GOT3 (cell line): ENCODE data around the gene MOCOS.
"Not testable (repeated sequence)": the region's sequence is repeated elsewhere in the genome, so short reads cannot be mapped to it uniquely, and the experiment has no call there.

ENCODE experiments used
- DNase-seq: peaks from one replicate; lab custom pipeline; 2025; ENCODE audit warnings: mixed read lengths; lab: John Stamatoyannopoulos, UW

MOCOS gene

DNA sequence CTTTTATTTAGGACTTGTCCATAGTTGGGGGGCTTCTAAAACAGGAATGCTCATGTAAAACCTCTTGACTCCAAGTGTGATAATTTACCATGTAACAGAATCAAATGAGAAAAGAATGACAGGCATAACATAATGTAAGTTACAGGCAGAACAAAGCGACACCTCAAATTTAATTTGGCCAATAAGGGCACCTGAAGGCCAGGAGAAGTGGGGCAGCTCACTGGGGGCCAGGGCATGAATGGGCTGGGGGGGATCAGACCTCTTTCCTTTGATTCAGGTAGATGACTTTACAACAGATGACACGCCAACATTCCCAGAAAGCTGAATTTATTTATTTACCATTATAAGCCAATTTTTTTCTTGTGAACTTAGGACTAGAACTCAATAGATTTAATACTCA is 14.5 kb downstream of the MOCOS start:
- DNase-seq, result no peak

DNA sequence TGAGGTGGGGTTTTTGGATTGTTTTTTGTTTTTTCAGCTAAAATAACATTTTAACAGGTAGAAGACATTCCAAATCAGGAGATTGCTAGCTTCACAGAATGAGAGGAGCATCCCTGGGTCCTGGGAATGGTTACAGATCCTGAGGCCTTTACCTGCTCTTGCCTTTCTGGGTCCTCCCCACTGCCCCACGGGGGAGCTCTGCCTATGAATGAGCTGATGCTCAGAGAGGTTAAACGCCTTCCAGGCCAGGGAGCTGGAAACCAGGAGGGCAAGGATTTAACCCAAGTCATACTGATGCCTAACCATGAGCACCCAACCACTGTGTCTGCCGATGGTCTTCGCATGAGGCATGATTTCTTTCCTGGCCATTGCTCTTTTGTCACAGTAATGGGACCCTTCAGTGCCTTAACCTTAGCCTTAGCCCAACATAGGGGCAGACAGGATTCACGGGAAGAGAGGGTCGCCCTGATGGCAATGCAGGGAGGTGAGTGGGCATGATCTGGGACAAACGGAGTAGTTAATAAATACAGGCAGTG is 16.1 kb downstream of the MOCOS start:
- no peak for DNase-seq

DNA sequence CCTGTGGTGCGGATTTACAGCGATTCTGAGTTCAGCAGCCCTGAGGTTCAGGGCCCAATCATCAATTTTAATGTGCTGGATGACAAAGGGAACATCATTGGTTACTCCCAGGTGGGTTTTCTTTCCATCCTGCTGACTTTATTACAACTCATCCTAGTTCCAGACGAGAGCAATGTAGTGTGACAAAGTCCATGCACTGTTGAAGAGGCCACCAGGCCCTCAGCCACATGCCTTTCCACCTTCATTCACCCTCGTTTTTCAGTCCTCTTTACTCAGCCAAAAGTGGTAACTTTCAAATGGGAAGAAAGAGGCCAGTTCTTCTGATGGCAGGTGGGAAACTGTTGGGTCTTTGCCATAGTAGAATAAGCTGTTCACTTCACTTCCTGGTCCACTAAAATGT is 17.9 kb downstream of the MOCOS start:
- DNase-seq, result no peak

DNA sequence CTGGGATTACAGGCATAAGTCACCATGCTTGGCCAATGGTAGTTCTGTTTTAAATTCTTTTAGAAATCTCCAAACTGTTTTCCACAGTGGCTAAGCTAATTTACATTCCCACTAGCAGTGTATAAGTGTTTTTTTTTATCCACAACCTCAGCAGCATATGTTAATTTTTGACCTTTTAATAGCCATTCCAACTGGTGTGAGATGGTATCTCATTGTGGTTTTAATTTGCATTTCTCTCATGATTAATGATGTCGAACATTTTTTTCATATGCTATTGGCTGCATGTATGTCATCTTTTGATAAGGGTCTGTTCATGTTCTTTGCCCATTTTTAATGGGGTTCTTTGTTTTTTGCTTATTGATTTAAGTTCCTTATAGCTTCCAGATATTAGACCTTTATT is 20.0 kb downstream of the MOCOS start:
- no peak for DNase-seq

DNA sequence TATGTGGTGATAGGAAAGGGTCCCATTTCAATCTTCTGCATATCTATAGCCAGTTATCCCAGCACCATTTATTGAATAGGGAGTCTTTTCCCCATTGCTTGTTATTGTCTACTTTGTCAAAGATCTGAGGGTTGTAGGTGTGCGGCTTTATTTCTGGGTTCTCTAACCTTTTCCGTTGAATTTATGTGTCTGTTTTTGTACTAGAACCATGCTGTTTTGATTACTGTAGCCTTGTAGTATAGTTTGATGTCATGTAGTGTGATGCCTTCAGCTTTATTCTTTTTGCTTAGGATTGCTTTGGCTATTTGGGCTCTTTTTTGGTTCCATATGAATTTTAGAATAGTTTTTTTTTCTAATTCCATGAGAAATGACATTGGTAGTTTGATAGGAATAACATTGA is 20.7 kb downstream of the MOCOS start:
- not testable (repeated sequence) for DNase-seq

DNA sequence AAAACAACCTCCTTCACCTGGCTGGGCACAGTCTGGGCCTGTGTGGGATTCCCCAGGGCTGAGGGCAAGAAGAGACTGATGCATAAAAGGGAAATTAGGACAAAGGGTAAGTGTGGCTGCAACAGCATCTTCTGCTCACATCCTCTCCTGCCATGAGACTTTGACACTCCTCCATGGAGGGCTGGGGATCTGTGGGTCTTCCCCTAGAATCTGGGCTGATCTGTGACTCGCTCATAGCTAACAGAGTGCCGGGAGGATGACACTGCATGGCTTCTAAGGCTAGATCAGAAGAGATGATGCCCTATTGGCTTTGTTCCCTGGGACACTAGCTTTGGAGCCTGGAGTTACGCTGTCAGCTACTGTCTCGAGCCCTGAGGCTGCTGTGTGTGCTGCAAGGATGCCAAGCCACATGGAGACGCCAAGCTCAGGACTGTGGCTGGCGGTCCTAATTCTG is 24.3 kb downstream of the MOCOS start:
- DNase-seq, result no peak

DNA sequence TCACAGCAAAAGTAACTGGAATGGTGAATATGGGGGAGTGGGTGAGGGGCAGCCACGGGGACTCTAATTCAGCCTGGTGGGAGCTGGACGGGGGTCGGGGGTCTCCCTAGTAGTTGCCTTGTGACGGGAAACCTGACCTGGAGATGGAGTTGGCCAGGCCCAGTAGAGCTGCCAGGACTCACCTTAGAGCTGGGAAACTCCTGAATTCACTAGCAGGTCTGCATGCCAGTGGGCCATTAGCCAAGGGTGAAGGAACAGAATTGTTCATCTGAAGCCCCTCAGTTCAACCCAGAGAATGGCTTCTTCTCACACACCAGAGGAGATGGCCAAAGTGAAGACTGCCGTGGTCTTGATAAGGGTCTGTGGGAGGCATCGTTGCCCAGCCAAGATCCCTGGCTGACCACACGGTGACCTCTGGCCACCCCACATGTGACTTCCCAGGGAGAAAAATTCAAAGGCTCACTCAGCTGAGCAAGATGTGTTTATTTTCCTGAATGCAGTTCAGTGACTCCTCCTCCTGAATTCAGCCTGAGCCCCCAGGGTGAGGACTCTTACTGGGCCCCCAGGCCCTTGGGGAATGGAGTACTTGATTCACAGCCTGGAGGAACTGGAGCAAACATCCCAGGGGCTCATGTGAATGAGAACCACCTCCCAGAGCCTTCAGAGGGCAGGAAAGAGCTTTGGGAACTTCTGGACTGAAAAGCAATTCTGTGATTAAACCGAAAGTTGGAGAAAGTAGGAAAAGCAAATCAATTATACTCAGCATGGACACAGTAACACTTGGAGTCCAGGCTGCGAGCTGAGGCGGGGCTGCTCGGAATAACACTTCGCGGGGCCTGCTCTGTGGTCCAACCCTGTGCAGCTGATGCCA is 25.2 kb downstream of the MOCOS start:
- no peak for DNase-seq

DNA sequence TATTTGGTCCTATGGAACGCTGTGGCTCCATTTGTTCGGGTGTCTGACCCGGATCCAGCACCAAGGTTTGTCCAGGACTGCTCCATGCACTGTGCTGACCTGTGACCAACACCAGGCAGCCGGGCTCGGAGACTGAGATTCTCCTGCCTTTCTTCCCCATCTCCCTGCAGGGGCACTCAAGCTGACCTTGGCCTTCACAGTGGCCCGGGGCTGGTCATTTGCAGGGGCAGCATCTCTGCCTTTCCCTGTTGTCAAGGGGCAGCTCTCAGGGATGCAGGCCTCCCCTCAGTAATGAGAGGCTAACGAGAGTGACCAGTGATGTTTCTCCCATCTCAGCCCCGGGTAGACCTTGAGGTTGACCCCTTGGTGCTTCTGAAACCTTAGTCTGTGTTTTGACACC is 27.5 kb downstream of the MOCOS start:
- DNase-seq, result no peak

DNA sequence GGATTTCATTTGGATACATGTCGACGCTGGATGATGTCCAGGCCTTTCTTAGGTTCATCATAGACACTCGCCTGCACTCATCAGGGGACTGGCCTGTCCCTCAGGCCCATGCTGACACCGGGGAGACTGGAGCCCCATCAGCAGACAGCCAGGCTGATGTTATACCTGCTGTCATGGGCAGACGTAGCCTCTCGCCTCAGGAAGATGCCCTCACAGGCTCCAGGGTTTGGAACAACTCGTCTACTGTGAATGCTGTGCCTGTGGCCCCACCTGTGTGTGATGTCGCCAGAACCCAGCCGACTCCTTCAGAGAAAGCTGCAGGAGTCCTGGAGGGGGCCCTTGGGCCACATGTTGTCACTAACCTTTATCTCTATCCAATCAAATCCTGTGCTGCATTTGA is 28.3 kb downstream of the MOCOS start:
- no peak for DNase-seq

DNA sequence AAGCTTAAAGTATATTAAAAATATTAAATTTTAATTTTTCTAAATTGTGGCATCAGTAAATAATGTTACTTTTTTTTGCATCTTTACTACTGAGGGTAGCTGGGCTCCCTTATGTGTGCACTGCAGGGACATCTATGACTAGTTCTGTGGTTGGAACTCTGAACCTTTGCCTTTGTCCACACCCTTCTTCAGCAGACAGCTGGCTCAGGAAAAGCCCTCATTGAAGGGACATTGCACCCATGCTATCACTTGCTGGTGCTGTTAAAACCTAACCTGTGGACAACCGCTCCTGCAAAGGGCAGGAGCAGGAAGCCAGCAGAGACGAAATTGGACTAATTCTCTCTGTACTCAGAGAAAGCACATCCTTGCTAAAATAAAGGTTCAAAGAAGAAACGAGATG is 30.1 kb downstream of the MOCOS start:
- DNase-seq, result no peak

DNA sequence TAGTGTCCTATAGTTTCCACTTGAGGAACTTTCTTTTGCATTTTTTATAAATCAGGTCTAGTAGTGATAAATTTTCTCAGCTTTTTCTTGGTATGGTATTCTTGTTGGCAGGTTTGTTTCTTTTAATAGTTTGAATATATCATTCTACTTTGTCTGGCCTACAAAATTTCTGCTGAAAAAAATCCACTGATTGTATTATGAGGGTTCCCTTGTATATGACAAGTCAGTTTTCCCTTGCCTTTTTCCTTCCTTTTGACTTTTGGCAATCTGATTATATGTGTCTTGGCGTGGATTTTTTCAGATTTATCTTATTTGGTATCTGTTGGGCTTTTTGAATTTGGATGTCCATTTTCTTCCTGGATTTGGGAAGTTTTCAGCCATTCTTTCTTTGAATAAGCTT is 41.9 kb downstream of the MOCOS start:
- no peak for DNase-seq

DNA sequence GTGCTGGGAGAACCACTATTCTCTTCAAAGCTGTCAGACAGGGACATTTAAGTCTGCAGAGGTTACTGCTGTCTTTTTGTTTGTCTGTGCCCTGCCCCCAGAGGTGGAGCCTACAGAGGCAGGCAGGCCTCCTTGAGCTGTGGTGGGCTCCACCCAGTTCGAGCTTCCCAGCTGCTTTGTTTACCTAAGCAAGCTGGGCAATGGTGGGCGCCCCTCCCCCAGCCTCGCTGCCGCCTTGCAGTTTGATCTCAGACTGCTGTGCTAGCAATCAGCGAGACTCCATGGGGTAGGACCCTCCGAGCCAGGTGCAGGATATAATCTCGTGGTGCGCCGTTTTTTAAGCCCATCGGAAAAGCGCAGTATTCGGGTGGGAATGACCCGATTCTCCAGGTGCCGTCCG is 53.2 kb downstream of the MOCOS start:
- not testable (repeated sequence) for DNase-seq

DNA sequence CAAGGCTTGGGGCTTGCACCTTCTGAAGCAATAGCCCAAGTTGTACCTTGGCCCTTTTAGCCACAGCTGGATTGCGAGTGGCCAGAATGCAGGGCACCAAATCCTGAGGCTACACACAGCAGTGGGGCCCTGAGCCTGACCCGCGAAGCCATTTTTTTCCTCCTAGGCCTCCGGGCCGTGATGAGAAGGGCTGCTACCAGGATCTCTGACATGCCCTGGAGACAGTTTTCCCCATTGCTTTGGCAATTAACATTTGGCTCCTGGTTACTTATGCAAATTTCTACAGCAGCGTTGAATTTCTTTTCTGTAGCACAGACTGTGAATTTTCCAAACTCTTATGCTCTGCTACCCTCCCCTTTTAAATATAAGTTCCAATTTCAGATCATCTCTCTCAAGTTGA is 54.5 kb downstream of the MOCOS start:
- DNase-seq, result no peak

DNA sequence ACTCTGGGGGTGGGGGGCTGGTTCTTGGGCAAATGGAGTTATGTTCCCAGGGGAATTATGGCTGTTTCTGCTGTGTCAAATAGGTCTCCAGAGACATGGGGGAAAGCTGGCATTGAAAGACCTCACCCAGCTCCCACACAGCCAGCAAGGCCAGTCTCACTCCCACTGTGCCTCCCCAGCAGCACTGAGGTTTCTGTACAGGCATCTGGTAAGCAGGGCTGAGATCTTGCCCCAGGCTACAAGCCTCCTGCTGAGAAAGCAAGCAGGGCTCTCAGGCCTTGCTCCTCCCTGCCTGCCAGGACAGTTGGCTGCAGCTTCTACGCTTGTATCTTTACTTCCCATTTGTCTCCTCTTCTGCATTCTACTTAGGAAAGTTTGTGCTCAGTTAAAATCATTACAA is 59.7 kb downstream of the MOCOS start:
- no peak for DNase-seq

DNA sequence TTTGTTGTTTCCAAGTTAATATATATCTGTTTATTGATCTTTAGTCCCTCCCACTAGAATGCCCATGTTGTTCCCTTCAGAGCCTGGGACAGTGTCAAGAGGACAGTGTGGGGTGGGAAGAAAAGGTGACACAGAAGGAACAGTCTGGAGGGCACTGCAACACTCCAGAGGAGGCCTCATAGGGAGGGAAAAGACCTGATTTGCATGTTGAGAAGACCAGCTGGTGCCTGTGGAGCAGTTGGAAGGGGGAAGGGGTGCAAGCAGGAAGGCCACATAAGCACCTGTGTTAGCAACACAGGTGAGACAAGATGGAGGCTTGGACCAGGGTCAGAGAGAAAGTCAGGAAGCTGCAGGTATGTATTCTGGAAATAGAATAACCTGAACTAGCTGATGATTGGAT is 62.1 kb downstream of the MOCOS start:
- no peak for DNase-seq

DNA sequence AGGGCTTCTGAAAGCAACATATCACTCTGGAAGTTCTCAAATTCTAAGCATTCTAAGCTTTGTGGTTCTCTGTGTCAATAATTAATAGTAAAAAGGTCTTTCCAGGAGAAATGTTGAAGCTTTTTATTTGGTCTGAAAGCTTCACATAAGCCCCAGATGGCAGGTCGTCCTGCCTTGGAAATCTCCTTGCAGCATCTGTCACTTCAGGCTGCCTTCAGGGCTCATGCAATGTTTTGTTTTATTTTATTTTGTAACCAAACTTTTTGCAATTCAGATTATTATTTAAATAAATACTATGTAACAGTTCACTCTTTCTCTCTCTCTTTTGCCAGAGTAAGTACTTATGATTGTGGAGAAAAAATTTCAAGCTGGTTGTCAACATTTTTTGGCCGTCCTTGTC is 63.5 kb downstream of the MOCOS start:
- no peak for DNase-seq

DNA sequence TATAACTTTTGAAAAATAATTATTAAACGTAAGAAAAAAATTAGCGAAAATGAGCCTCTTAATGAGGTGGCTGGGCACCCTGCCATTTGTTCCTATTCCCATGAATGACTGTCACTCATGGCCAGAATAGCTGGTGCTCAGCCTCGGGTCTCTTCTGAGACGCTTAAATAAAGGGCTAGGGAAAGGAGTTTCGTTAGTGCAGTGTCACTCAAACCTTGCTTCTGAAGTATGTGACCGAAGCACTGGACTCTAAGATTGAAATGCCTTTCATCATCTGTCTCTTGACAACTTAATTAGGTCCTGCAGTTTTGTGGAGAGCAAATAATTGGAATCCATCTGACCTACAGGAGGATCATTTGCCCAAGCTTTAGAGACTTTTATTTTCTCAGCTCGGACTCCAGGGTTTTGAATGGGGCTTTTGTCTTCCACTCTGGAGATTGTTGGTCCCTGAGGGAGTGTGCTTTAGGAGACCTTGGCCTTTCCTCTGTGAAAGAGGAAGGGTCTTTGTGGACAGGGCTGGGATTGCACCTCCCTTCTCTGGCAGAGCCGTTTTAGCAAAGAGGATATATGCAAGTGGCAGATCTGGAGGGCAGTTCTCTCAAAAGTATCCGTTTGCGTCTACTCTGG is 67.9 kb downstream of the MOCOS start:
- no peak for DNase-seq

DNA sequence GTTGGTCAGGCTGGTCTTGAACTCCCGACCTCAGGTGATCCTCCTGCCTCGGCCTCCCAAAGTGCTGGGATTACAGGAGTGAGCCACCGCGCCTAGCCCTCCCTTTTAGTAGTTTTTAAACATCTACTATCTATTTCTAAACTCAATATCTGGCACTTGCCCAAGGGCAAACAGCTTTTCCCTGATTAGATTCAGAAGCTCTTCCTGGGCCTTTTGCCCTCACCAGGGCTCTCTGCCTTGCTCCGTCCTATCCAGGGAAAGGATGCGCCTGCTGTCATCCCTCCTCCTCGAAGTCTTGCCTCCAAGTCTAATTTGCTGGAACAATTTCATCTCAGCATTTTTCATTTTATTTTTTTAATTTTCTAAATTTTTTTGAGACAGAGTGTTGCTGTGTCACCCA is 68.8 kb downstream of the MOCOS start:
- DNase-seq, result no peak

DNA sequence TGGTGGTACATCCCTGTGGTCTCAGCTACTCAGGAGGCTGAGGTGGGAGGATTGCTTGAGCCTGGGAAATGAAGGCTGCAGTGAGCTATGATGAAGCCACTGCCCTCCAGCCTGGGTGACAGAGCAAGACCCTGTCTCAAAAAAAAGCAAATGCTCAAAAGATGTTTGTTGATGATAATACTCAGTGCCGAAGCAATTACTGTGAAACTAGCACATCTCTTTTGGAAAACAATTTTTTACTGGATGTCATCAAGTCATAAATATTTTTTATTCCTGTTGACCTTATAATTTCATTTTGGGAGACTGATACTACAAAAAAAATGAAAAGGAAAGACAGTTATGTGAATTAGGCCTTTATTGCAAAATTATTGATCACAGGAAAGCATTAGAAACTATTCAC is 75.7 kb downstream of the MOCOS start:
- no peak for DNase-seq

DNA sequence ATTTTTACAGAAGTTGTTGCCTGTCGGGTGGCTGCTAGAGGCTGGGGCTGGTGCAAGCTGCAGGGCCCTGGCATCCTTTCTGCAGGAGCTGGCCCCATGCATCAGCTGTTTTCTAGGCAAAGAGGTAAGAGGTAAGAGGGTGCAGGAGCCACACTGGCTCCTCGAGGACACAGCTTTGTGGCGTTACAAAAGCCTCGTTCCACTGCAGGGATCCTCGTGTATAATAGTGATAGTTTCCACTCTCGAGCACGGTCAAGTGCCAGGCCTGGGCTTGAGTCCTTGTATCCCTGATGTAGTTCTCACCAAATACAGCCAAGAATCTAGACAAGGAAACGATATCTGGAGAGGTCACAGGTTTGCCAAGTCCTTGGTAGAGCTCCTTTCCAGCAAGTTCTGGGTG is 77.0 kb downstream of the MOCOS start:
- no peak for DNase-seq

DNA sequence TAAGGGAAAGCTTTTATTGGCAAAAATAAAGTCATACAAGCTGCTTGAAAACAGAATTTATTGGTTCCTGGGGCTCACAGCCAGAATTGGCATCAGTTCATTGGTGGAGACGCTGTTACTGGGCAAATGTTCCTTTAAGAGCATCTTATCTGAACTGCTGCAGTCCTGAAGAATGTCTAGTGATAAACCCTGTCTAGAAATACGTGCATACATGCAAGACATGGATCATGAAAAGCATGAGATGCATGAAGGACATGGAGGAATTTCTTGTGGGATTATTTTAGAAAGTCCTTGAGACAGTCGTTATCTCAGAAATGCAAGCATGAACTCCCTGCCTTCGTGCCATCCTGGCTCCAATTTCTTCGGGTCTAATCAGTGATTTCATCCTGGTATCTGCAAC is 77.7 kb downstream of the MOCOS start:
- DNase-seq, result no peak

DNA sequence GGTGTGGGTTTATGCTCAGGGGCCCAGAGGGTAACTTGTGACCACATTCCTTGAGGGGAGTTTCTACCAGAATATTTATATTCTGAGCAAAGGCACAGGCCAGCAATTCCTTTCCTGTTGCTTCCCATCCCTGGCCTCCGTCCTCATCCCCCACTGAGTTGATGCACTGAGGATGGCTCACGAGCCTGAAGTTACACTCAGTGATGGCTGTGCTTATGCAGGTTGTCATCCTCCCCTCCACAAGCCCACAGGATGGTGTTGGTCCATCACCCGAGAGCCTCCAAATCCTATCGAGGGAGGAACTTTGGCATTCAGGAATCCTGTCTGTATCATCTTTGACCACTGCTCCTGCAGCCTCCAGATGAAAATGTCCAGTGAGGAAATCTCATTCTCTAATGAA is 81.9 kb downstream of the MOCOS start:
- no peak for DNase-seq

DNA sequence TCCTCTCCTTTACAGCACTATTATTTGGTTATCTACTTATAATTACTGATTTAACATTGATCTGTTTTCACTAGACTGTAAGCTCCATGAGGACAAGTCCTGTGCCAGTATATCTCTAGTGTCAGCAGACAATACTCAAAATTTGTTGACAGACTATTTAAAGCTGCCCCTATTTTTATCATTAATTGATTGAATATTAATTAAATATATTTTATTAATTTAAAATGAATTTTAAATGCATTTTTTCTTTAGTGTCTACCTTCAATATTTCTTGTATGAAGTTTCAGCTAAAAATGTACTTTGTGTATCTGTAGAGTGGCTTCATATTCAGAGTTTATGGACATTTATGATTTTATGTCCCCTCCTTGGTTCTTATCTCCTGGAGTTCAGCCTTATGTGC is 83.9 kb downstream of the MOCOS start:
- DNase-seq, result no peak

DNA sequence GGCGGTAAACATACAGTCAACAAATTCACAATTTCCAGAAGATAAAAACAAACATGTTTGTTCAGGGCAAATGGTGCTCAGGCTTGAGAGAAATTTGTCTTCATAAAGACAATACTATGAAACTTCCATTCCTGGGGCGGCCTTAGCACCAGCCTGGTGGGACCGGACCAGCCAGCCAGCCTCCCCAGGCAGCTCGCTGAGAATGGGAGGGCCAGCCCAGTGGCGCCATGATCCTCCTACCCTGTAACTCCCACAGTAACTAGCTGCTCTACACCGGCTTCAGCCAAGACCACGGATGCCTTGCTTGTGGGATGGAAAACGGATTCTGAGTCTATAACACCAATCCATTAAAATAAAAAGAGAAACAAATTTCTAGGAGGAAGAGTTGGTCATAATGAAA is 86.0 kb downstream of the MOCOS start:
- DNase-seq, result no peak
